ENCODE results near the gene SLC17A6.

Gene SLC17A6

DNA sequence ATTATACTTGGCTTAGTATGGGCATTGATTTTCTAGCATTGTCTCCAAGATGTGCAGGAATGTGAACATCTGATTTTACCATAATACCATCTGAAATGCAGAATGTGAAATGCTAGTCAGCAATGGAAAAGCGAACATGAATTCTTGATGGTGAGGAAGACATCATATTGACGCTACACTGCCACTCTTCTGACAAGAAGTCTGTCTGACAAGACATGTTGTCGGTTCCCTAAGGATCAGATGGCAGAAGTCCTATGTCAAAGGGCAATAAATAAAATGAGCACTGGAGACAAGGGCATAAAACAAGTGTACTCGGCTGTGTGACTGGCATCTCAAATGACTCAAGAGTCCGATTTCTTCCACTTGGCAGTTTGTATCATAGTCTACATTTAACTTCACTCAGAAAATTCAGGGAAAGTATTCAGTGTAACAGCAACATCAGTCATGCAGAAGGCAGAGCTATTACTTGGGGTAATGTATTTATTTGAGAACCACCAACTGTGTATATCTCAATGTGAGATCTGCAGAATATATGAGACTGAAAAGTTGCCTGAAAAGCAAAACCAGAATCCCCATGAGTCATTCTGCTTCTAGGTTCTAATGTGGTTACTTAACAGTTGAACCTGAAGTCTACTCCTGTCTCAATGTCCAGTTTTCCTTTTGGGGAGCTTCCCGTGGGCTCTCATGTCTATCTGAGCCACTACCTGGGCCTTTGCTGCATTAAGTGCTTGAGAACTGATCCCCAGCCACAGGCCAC, 51.5 kb downstream of the SLC17A6 start:
- DNase-seq (ENCODE audit: low spot score): no peak

DNA sequence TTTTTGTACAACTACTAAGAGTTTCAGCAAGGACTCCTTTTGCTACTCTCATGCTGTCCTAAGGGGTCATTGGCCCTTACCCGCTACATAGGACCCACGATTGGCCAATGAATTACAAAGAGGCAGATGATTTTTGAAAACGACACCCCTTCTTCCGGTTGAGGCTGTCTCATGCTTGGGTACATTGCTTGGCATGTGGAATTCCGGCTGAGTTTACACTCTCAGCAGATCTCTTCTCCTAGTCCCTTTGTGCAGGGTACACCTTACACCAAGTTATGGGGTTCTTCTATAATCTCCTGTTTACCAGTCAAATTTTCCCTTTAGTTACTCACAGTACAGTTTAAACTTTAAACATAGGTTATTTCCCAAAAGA, 52.1 kb downstream of the SLC17A6 start:
- DNase-seq (ENCODE audit: low spot score): no peak

DNA sequence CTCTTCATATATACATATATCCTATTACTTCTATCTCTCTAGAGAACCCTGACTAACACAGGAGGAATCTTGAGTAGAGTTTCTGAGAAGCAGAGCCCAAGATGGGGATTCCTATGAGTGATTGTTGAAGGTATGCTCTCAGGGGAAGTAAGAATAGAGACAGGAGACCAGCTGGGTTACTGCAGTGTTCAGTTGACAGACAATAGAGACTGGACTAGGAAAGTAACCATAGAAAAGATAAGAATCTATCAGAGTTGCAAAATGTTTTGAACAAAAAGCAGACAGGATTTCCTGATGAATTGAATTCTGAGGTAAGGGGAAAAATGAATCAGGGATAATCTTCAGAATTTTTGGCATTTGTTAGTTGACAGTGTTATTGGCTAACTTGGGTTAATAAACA, 54.4 kb downstream of the SLC17A6 start:
- no peak for DNase-seq (ENCODE audit: low spot score)

DNA sequence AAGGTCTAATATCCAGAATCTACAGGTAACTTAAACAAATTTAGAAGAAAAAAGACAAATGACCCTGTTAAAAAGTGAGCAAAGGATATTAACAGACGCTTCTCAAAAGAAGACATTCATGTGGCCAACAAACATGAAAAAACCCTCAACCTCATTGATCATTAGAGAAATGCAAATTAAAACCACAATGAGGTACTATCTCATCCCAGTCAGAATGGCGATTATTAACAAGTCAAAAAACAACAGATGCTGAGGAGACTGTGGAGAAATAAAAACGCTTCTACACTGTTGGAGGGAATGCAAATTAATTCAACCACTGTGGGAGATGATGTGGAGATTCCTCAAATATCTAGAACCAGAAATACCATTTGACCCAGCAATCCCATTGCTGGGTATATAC, 67.2 kb downstream of the SLC17A6 start:
- no peak for DNase-seq (ENCODE audit: low spot score)

DNA sequence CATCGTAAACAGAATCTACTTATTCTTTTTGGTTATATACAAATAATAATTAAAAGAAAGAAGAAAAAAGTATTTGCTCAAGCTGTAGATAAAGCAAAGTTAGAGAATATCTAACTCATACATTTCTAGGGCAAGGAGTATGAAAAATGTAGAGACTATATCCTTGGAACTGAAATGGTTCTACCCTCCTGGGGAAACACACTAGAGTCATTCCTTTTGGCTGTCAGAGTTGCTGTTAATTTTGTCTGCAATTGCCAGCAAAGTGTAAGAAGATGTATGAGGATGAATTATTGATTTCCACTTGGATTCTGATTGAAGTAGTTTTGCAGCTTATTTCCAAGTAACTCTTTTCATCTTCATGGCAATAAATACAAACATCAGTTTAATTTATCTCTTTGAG, 69.1 kb downstream of the SLC17A6 start:
- DNase-seq (ENCODE audit: low spot score): no peak

DNA sequence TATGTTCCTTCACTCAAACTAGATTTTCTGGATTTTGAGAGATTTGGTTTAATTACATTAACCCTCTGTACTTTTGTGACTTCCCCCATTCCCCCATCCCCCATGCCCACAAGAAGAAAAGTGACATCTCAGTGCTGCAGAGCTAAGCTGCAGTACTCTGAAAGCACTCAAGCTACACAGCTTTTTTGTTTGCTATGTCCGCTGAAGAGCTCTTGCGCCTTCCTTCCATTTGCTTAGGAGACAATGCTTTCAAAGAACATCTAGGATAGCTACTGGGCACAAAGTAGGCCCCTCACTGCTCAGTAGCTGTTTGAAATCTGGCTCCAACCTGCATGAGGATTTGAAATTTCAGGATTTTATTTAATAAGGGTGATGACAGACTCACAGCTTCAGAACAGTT, 69.7 kb downstream of the SLC17A6 start:
- DNase-seq (ENCODE audit: low spot score): no peak

DNA sequence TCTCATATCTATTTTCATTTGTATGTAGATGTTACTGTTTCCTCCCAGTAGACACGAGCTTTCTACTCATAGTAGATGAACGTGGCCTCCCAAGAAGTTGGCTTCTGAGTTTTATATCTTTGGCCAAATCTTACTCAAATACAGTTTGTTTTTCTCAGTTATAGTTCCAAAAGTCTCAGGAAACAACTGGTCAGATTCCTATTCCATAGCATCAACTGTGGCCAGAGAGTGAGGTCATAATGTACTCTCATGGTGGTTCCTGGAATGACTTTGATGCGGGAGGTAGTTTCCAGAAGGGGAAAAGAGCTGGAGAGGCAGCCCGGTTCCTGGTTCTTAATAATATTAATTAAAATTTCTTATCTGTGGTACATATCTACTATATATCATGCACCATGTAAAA, 77.3 kb downstream of the SLC17A6 start:
- no peak for DNase-seq (ENCODE audit: low spot score)

DNA sequence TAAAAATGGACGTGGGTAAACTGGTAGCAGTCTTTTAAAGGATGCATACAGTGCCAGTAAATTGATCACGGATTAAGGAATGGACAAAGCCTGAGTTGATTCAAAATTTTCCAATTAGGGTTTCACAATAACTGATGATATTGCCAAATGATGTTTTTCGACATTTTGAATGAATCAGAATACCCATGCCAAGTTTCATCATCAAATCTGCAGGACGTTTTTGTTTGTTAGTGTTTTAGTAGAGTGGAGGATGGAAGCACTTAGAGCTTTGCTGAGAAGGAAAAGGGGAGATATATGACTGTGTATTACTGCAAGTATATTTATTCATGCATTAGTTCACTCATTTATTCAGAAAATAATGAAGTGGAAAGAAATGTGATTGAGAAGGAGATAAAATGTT, 78.3 kb downstream of the SLC17A6 start:
- DNase-seq (ENCODE audit: low spot score): no peak

DNA sequence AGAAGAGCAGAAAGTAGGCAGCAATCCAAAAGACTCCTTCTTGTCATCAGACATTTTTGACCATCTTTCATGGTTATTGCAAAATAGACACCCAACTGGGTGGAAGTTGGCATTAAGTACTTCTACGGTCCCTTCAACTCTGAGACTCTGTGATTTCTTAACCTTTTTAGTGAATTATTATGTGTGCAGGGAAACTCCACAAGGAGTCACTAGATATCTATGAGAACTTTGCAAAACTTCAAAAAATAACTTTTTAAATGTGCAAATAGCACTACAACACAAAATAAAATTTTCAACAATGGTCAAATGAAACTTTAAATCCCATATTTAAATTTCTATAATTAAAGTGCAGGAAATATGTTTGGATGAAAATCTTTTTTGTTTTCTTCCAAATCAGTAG, 88.7 kb downstream of the SLC17A6 start:
- DNase-seq (ENCODE audit: low spot score): no peak
